Caco-2 (cell line): ENCODE measurements around the gene PPP1R9B. TPM values are rescaled to one million over a fixed set of nuclear protein-coding genes. Genes with fewer than 3 reads are reported as not detected.

Experiments used
- BruUV-seq: library from RNA; stranded (reverse); fragments of 400-500 nt; replicated peaks from 2 replicates; lab custom pipeline; 2021; lab: Mats Ljungman, UMichigan
- CTCF ChIA-PET: fragments of 300-600 bp; sonication (Branson Sonifier 250); formaldehyde crosslinking; loops from one replicate; lab custom pipeline; 2022; ENCODE audit warnings: antibody characterized with exemption; lab: Charles Lee
- POLR2A ChIA-PET: fragments of 300-600 bp; sonication (Branson Sonifier 250); formaldehyde crosslinking; loops from one replicate; lab custom pipeline; 2022; ENCODE audit warnings: antibody characterized with exemption; lab: Charles Lee
- DNase-seq, 2 experiments: peaks; one replicate each; pipeline versions ENCODE4 v3.0.0 to v3.0.0-alpha.2; 2020 to 2022
- H3K27me3 ChIP-seq: replicated peaks from 2 replicates; pipeline ENCODE4 v1.6.0; 2011; ENCODE audit warnings: low read length; ENCODE audit not compliant: control insufficient read depth, insufficient read depth
- H3K36me3 ChIP-seq: 2 replicates; pipeline ENCODE4 v1.5.1; 2011; ENCODE audit warnings: low read length; ENCODE audit not compliant: control insufficient read depth, insufficient read depth
- H3K4me1 ChIP-seq: fragments of 250-450 bp; sonication (Bioruptor Pico); 2 replicates; pipeline ENCODE4 v1.5.1; 2020; ENCODE audit warnings: mild to moderate bottlenecking
- H3K4me3 ChIP-seq: 2 replicates; pipeline ENCODE4 v1.5.1; 2011; ENCODE audit warnings: low read depth, mild to moderate bottlenecking, control low read depth, low read length
- H3K9me3 ChIP-seq: fragments of 250-450 bp; sonication (Bioruptor Pico); 2 replicates; pipeline ENCODE4 v1.5.1; 2020; ENCODE audit warnings: mild to moderate bottlenecking, moderate library complexity
- H3K27ac Mint-ChIP-seq: one replicate; pipeline ENCODE4 v1.8.0; 2022; ENCODE audit warnings: mixed read lengths; ENCODE audit not compliant: unreplicated experiment
- H3K27me3 Mint-ChIP-seq: one replicate; pipeline ENCODE4 v1.8.0; 2022; ENCODE audit warnings: mixed read lengths; ENCODE audit not compliant: insufficient read depth, unreplicated experiment
- H3K36me3 Mint-ChIP-seq: one replicate; pipeline ENCODE4 v1.8.0; 2022; ENCODE audit warnings: mild to moderate bottlenecking, mixed read lengths; ENCODE audit not compliant: insufficient read depth, unreplicated experiment
- H3K4me1 Mint-ChIP-seq: one replicate; pipeline ENCODE4 v1.8.0; 2022; ENCODE audit warnings: low read depth, mixed read lengths; ENCODE audit not compliant: unreplicated experiment
- H3K4me3 Mint-ChIP-seq: one replicate; pipeline ENCODE4 v1.8.0; 2022; ENCODE audit warnings: mild to moderate bottlenecking, moderate library complexity, mixed read lengths; ENCODE audit not compliant: unreplicated experiment
- H3K9me3 Mint-ChIP-seq: one replicate; pipeline ENCODE4 v1.8.0; 2022; ENCODE audit warnings: mixed read lengths; ENCODE audit not compliant: unreplicated experiment
- CTCF ChIP-seq, 2 experiments: fragments of 200-600 bp in 1 of 2; IDR thresholded peaks; 1 replicate in 1 of 2; 2 replicates in 1 of 2; pipeline versions ENCODE4 v1.5.1 to v1.8.0; 2011 to 2022; ENCODE audit warnings: antibody characterized with exemption in 1 of 2, control low read depth in 1 of 2, inconsistent platforms in 1 of 2, low read depth in 1 of 2, low read length in 1 of 2, mild to moderate bottlenecking in 1 of 2, moderate library complexity in 1 of 2; ENCODE audit not compliant: insufficient read depth in 1 of 2, severe bottlenecking in 1 of 2, unreplicated experiment in 1 of 2
- intact Hi-C: fragments of 100-400 bp; cut with micrococcal nuclease; formaldehyde crosslinking; loops from one replicate; pipeline ENCODE4 v1.10.0; 2022; ENCODE audit not compliant: unreplicated experiment
- total RNA-seq: library from RNA; stranded (reverse); gene quantifications from 2 replicates; pipeline ENCODE4 v1.2.3, GENCODE V29; 2022

PPP1R9B gene
- total RNA-seq, 1 experiment from 2014 or later, result 74.8 TPM

GRCh38 chr17:50139950-50140885 lies 10.3 kb downstream of the PPP1R9B start:
- POLR2A ChIA-PET, result no interaction called here
- peaks cover 4% of the 10 kb centered on the region for H3K4me1 Mint-ChIP-seq

GRCh38 chr17:50139185-50139783 lies 11.2 kb downstream of the PPP1R9B start:
- no TSS peak for BruUV-seq
- H3K9me3 Mint-ChIP-seq, result no peaks in the 10 kb centered on the region
- POLR2A ChIA-PET, result no interaction called here

More at GRCh38 chr17:50139950-50140885, 10.3 kb downstream of the PPP1R9B start:
- peak; percentile 99 to 100 for TF ChIP-seq CTCF (IDR thresholded peaks at IDR 0.05; ENCODE audit: insufficient read depth in 1 of 2, low read depth in 1 of 2, low read length in 1 of 2, severe bottlenecking in 1 of 2, unreplicated experiment in 1 of 2)
- Histone ChIP-seq H3K27me3 (no peaks in the 10 kb centered on the region), H3K36me3 (peaks cover 41% of the 10 kb centered on the region), H3K4me3 (no peak overlapping the region), H3K4me1 (no peaks in the 10 kb centered on the region), H3K9me3 (no peaks in the 10 kb centered on the region)
- peak; percentile 89 to 93 for DNase-seq
- Mint-ChIP-seq H3K9me3 (no peaks in the 10 kb centered on the region), H3K4me3 (no peak overlapping the region), H3K27ac (no peak overlapping the region), H3K27me3 (no peaks in the 10 kb centered on the region), H3K36me3 (peaks cover 68% of the 10 kb centered on the region)
- BruUV-seq, result no TSS peak
- CTCF ChIA-PET, result interaction anchor here (0.6 to 3.9 kb wide), 11 partner anchors 8 to 280 kb away, joined by 3 to 11 read pairs (median 4); no protein-coding TSS in a partner anchor
- intact Hi-C loops, result loop anchor here (1.0 to 2.0 kb wide), 4 partner anchors 8 to 259 kb away; no protein-coding TSS in a partner anchor

More at GRCh38 chr17:50139185-50139783, 11.2 kb downstream of the PPP1R9B start:
- no peaks in the 10 kb centered on the region for H3K27me3 ChIP-seq
- H3K36me3 Mint-ChIP-seq, result peaks cover 64% of the 10 kb centered on the region
- no peak overlapping the region for H3K4me3 ChIP-seq
- peaks cover 34% of the 10 kb centered on the region for H3K36me3 ChIP-seq
- peaks cover 4% of the 10 kb centered on the region for H3K4me1 Mint-ChIP-seq
- TF ChIP-seq CTCF (IDR thresholded peaks at IDR 0.05; ENCODE audit: insufficient read depth in 1 of 2, low read depth in 1 of 2, low read length in 1 of 2, severe bottlenecking in 1 of 2, unreplicated experiment in 1 of 2), result no peak
- H3K9me3 ChIP-seq, result no peaks in the 10 kb centered on the region
- H3K27ac Mint-ChIP-seq, result no peak overlapping the region
- no peak for DNase-seq
- CTCF ChIA-PET, result interaction anchor here (0.6 to 1.6 kb wide), 13 partner anchors 8 to 422 kb away, joined by 3 to 9 read pairs (median 4); partner anchors contain the start of gene SGCA
- H3K4me3 Mint-ChIP-seq, result no peak overlapping the region
- H3K27me3 Mint-ChIP-seq, result no peaks in the 10 kb centered on the region
- intact Hi-C loops, result no loop called here
- no peaks in the 10 kb centered on the region for H3K4me1 ChIP-seq
